Activated CD4-positive, alpha-beta T cell treated with anti-CD3 and anti-CD28 coated beads, Interleukin-2, amount 50 U/mL, for 16 hours (primary cell): ENCODE data around the gene RFXANK.
A peak's percentile ranks its signal among the peaks of the same experiment; 100 is the strongest.
"Not testable (repeated sequence)": the region's sequence is repeated elsewhere in the genome, so short reads cannot be mapped to it uniquely, and the experiment has no call there.

Experiments used
- DNase-seq: peaks from one replicate; pipeline ENCODE4 v3.0.0-alpha.2; 2020

RFXANK gene

DNA sequence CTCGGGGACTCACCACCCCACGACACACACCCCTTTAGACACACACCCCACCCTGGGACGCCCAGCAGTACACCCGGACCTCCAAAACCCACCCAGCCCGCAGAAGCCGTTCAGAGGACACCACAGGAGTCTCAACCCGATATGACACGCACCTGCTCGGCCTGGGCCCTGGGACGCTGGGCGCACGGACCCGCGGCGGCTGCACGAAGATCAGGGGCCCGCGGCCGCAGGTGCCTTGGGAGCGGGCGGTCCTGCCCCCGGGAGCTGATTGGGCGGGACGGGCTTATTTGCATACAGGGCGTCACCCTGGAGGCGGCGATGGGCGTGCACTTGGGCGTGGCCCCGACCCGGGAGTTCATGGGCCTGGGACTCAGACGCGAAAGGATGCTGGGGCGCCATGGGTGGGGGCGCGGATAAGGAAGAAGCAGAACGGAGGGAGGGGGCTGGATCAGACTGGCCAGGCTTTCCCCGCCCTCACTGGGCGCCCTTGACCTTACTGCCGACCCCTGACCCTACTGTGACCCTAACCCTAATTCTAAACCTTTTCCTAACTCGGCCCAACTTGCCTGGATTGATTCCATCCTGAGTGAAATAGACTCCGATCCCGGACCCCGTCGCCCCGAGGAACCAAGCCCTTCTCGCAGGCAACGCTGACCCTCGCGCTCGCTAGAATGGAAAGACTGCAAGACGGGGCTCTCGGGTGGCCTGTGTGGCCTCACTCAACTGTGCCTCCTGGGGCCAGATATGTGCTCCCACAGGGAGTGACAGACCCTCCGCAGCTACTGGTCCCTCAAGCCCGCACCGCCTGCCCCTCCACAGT is 21.8 kb upstream of the RFXANK start, which contains the start of gene MEF2B:
Gene MEF2B (minus strand): TSS at position 211 of the 820 bp plus-strand sequence. CDS start 19,528 bp downstream, outside the sequence.
- peak; percentile 67 for DNase-seq

GRCh38 chr19:19170873-19171672 is 21.0 kb upstream of the RFXANK start:
- no peak for DNase-seq

DNA sequence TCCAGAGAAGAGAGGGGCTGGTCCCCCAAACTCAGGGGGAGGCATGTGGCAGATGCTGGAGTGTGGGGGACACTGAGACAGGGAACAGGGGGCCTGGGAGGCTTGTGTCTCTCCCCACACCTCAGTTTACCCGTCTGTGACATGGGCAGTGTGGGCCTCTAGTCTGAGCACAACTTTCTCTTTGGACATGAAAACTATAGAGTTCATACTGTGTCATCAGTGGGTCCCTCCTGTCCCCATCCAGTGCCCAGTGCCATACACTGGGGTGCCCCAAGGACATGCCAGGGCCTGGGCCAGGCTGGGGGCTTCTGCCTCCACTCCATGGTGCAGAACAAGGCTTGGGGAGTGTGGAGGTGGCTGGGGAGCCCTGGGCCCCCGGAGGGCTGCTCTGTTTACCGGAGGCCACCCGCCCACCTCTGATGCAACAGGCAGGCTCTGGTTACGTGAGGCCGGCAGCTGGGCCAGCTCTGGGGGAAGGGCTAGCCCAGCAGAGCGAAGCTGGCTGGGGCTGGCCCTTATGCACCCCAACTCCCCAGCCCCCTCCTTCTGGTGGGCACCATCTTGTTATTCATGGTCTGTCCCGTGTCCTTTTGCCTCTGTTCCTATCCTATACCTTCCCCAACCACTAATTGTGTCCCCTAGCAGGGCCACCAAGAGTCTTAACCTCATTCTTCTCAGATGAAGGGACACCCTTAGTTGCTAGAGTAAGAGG is 20.1 kb upstream of the RFXANK start:
- DNase-seq, result no peak

GRCh38 chr19:19173243-19173642 is 18.8 kb upstream of the RFXANK start:
- not testable (repeated sequence) for DNase-seq

GRCh38 chr19:19176950-19177349 is 15.1 kb upstream of the RFXANK start:
- no peak for DNase-seq

GRCh38 chr19:19179548-19180441 is 12.3 kb upstream of the RFXANK start:
- no peak for DNase-seq

- DNase-seq, result no peak
Measured at GRCh38 chr19:19181488-19181998, 10.5 kb upstream of the RFXANK start.

DNA sequence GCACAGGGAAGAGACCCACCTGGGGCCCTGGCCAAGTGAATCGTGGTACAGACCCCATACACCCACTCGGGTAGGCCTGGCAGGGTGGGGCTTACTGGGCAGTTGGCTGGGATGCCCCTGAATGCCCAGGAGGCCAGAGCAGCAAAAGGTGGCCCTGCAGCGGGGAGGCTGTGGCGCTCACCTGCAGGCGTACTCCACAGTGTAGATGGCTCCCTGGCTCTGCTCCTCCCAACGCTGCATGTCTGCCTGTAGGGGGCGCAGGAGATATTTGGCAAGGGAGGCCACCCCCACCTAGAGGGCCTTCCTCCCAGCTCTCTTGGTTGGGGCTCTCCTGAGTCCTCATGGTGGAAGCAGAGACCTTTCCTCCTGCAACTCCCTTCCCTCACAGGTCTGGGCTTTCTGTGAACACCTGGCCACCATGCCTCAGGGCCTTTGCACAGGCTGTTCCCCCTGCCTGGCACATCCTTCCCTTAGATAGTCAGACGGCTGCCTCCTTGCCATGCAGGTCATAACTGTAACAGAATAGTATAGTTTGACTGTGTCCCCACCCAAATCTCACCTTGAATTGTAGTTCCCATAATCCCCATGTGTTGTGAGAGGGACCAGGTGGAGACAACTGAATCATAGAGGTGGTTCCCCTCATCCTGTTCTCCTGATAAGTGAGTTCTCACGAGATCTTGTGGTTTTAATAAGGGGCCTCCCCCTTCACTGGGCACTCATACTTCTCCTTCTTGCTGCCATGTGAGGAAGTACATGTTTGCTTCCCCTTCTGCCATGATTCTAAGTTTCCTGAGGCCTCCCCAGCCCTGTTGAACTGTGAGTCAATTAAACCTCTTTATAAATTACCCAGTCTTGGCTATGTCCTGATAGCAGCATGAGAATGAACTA is 6.0 kb upstream of the RFXANK start:
- DNase-seq, result peak; percentile 66

GRCh38 chr19:19186742-19187141 is 5.3 kb upstream of the RFXANK start:
- DNase-seq, result no peak

DNA sequence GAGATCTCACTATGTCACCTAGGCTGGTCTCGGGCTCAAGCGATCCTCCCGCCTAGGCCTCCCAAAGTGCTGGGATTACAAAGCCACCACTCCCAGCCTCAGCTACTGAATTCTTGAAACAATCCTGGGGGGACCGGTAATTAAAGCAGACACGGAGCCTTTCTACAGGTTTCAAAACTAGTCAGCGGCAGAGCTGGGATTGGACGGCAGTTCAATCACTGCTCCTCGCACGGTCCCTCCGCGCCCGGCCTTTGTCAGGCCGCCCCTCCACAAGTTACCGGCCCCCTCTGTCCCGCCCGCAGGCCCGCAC is 335 bp upstream of the RFXANK start:
- no peak for DNase-seq

DNA sequence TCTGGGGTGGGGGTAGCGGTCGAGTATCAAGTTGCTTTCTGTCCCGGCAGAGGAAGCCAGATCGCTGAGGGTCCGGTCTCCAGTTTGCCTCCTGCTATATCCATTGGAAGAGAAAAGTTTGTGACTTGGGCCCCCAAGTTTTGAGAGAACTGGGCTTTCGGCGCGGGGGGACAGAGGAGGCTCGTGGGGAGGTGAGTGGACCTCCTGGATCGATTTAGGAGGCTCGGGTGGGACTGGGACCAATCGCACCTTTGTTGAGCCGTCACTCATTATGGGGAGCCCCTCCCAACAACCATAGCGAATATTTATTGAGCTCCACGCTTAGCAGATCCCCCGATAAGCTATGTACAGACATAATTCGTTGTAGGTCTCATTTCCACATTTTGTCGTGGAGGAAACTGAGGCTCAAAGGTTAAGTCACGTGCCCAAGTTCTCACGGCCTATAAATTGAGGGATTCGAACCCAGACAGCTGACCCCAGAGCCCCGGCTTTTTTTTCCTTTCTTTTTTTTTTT is 909 bp downstream of the RFXANK start:
- DNase-seq, result no peak

DNA sequence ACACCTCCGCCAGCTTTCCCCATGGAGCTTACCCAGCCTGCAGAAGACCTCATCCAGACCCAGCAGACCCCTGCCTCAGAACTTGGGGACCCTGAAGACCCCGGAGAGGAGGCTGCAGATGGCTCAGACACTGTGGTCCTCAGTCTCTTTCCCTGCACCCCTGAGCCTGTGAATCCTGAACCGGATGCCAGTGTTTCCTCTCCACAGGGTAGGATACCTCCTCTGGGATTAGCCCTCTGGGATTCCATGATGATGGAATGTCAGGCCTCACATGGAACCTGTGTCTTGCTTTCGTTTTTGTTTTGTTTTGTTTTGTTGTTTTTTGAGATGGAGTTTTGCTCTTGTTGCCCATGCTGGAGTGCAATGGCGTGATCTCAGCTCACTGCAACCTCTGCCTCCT is 1.9 kb downstream of the RFXANK start:
- DNase-seq, result no peak

- no peak for DNase-seq
Measured at GRCh38 chr19:19201697-19202630, 9.9 kb downstream of the RFXANK start.

GRCh38 chr19:19202707-19203011 is 10.6 kb downstream of the RFXANK start:
- no peak for DNase-seq

GRCh38 chr19:19203012-19203856 is 11.2 kb downstream of the RFXANK start, which contains the start of gene NR2C2AP:
Gene NR2C2AP (minus strand): TSS chr19:19203414. CDS start chr19:19203060, 354 bp downstream.
- DNase-seq, result peak; percentile 95

DNA sequence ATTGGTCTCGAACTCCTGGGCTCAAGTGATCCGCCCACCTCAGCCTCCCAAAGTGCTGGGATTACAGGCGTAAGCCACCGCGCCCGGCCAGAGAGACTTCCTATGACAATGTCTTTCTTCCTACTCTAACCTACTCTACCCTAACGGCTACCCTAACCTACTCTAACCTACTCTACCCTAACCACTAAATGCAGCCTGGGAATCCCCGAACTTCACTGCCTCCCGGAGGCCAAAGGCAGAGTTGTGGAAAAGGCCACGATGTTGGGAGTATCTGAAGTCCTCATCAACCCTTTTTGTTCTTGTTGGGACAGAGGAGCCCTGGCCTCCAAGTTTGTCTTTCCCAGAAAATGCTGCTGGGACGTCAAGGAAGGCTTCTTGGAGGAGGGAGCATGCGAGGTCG is 12.1 kb downstream of the RFXANK start:
- no peak for DNase-seq

- no peak for DNase-seq
Measured at GRCh38 chr19:19205416-19206410, 13.7 kb downstream of the RFXANK start.

GRCh38 chr19:19206938-19207337 is 14.9 kb downstream of the RFXANK start:
- DNase-seq, result no peak
